GOT3 (cell line): ENCODE results near the gene OSTC.

Source experiments
- DNase-seq: peaks from one replicate; lab custom pipeline; 2025; ENCODE audit warnings: mixed read lengths; lab: John Stamatoyannopoulos, UW

Gene OSTC

DNA sequence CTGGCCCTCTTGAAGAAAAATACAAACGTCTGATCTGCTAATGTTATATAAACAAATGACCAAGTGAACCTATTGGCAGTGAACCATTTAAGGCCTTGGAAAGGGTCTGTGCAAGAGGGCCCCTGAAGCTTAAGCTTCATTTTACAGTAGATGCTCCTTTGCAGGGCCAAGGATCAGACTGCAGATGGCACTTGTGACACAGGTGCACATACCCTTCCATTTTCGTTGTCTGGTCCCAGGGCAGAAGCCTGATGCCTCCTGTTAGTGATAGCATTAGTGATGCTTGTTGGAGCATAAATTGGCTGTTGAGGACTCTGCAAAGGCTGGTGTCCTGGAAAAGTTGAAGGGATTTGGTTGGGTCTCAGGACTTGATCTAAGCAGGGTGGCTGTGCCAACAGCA, 65.9 kb downstream of the OSTC start:
- DNase-seq, result no peak

DNA sequence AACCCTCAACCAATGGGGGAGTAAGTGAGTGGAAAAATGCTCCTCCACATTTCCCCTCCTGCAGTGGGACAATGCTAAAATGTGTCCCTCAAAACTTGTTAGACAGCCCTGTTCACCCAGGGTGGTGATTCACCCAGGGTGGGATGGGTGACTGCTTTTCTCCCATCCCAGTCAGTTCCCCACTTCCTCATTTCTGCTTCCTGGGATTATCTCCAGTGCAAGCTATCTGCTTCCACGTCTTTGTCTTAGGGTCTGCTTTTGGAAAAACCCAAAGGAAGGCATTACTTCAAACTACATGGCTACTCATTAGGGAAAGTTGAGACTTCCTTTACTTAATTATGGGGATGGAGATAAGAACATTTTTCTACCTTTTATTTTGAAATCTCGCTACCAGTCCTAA, 67.0 kb downstream of the OSTC start:
- no peak for DNase-seq
